Small intestine (tissue), 7 donors: ENCODE data around the gene LZTS2. TPM values are rescaled to one million over a fixed set of nuclear protein-coding genes. Genes with fewer than 3 reads are reported as not detected.

Source experiments
- DNase-seq, 2 donors: peaks; one replicate each; pipeline versions ENCODE4 v3.0.0 to v3.0.0-alpha.2; 2013
- FAIRE-seq: peaks from 2 replicates; lab custom pipeline; 2012; peaks lifted over from hg19 to GRCh38; lab: Jason Lieb, UNC
- H3K27ac ChIP-seq, 3 donors: one replicate each; pipeline ENCODE4 v1.5.1; 2013; ENCODE audit warnings: low read length in 2 of 3, mild to moderate bottlenecking in 2 of 3, control low read depth in 1 of 3, inconsistent platforms in 1 of 3, low read depth in 1 of 3, moderate library complexity in 1 of 3
- H3K27me3 ChIP-seq, 3 donors: one replicate each; pipeline ENCODE4 v1.6.1; 2013; ENCODE audit warnings: low read length in 3 of 3, inconsistent platforms in 1 of 3; ENCODE audit not compliant: control insufficient read depth in 3 of 3, insufficient read depth in 3 of 3
- H3K36me3 ChIP-seq, 3 donors: one replicate each; pipeline ENCODE4 v1.6.1; 2013; ENCODE audit warnings: low read length in 3 of 3, inconsistent platforms in 1 of 3, low read depth in 1 of 3, mild to moderate bottlenecking in 1 of 3, moderate library complexity in 1 of 3; ENCODE audit not compliant: control insufficient read depth in 3 of 3, insufficient read depth in 2 of 3
- H3K4me1 ChIP-seq, 3 donors: one replicate each; pipeline ENCODE4 v1.6.1; 2013; ENCODE audit warnings: low read length in 2 of 3, inconsistent platforms in 1 of 3, low read depth in 1 of 3, mild to moderate bottlenecking in 1 of 3, moderate library complexity in 1 of 3; ENCODE audit not compliant: control insufficient read depth in 3 of 3, insufficient read depth in 2 of 3
- H3K4me3 ChIP-seq, 3 donors: one replicate each; pipeline ENCODE4 v1.5.1; 2013; ENCODE audit warnings: low read length in 3 of 3, control low read depth in 1 of 3, inconsistent platforms in 1 of 3, low read depth in 1 of 3, mild to moderate bottlenecking in 1 of 3, moderate library complexity in 1 of 3
- H3K9me3 ChIP-seq, 2 donors: one replicate each; pipeline ENCODE4 v1.6.1; 2013; ENCODE audit warnings: low read depth in 1 of 2, low read length in 1 of 2; ENCODE audit not compliant: control insufficient read depth in 2 of 2, insufficient read depth in 1 of 2
- WGBS, 3 donors: extraction: QIAGEN DNeasy Blood & Tissue Kit; methylation state at CpG; one replicate each; pipeline ENCODE4 v1.1.7; 2013; 5-methylcytosine and 5-hydroxymethylcytosine counted together
- polyA plus RNA-seq, 4 donors: library from polyadenylated mRNA; stranded (reverse) in 3 of 4; unstranded in 1 of 4; fragments of 200-250 nt in 3 of 4; fragments of 120-200 nt in 1 of 4; gene quantifications; one replicate each; pipeline versions ENCODE4 v1.2.1 to v1.2.3, GENCODE V29; 2013
- donor health status: healthy with polysubstance abuse.
- donor health status: control.
- donor health status: control.
- donor health status: Bipolar disorder and iron deficiency.
- donor health status: healthy.

The LZTS2 gene
- polyA plus RNA-seq, 4 donors: 13.6 to 59.6 (median 29.0) TPM

DNA sequence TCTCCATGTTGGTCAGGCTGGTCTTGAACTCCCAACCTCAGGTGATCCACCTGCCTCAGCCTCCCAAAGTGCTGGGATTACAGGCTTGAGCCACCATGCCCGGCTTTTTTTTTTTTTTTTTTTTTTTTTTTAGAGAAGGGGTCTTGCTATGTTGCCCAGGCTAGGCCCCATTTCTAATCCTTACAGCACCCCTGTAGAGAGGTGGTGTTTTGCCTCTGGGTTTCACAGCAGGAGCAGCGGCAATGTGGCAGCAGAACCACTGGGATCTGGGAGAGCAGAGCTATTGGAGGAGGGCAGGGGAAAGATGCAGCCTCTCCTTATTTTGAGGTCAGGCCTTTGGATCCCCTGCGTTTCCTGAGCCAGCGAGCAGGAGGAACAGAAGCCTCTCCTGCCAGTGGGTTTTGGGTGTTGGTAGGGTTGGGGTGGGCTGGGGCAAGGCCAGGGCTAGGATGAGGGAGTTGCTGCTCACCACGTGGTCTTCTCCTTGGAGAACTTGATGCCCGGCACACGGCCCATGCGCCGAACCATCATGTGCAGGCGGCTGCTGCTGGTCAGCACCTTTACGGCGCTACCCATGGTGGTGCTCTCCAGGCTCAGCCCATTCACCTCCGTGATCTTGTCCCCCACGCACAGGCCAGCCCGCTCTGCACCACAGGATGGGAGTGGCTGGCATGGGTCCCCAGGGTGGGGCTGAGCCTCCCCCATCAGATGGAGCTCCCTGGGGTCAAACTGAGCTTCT, 23.5 kb downstream of the LZTS2 start:
- DNase-seq (no peak), FAIRE-seq (no peak)
- Histone ChIP-seq H3K4me3 (no peak overlapping the region), H3K27me3 (no peaks in the 10 kb centered on the region), H3K4me1 (peaks cover 0 to 20% (median 0%) of the 10 kb centered on the region in 3 donors), H3K9me3 (no peaks in the 10 kb centered on the region), H3K36me3 (peaks cover 0 to 63% (median 0%) of the 10 kb centered on the region in 3 donors), H3K27ac (no peak overlapping the region)
- 91 to 94% (median 92%) methylated on average over 15 of the region's 15 CpGs for WGBS, 3 donors

DNA sequence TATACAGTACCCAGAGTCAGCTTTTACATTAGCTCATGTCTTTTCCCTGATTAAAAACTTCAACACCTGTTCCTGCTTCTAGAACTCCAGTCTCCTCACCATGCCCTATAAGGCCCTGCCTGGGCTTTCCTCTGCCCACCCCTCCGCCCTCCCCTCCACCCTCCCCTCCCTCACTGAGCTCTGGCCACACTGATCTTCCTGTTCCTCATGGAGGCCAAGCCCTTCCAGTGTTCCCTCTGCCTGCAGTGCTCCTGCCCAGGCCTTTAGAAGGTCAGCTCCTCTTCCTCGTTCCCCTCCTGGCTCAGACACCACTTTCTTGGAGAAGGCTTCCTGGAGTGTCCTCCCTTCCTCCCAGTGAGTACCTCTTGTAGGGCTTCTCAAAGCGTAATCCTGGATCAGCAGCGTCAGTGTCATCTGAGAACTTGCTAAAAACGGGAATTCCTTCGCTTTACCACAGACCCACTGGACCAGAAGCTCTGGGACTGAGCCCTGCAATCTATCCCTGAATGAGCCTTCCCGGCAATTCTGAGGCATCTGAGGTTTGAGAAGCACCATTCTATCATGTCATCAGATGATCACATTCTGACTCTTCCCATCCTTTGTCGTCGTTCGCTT, 27.6 kb downstream of the LZTS2 start:
- FAIRE-seq (no peak), DNase-seq (no peak)
- peak overlapping the region in 1 of 3 donors; percentile 60 for H3K27ac ChIP-seq
- no peaks in the 10 kb centered on the region for H3K27me3 ChIP-seq
- H3K9me3 ChIP-seq: no peaks in the 10 kb centered on the region
- peaks cover 0 to 29% (median 0%) of the 10 kb centered on the region in 3 donors for H3K4me1 ChIP-seq
- H3K36me3 ChIP-seq: peaks cover 0 to 45% (median 0%) of the 10 kb centered on the region in 3 donors
- H3K4me3 ChIP-seq: no peak overlapping the region
- 72 to 87% (median 80%) methylated on average over 10 of the region's 10 CpGs for WGBS, 3 donors

DNA sequence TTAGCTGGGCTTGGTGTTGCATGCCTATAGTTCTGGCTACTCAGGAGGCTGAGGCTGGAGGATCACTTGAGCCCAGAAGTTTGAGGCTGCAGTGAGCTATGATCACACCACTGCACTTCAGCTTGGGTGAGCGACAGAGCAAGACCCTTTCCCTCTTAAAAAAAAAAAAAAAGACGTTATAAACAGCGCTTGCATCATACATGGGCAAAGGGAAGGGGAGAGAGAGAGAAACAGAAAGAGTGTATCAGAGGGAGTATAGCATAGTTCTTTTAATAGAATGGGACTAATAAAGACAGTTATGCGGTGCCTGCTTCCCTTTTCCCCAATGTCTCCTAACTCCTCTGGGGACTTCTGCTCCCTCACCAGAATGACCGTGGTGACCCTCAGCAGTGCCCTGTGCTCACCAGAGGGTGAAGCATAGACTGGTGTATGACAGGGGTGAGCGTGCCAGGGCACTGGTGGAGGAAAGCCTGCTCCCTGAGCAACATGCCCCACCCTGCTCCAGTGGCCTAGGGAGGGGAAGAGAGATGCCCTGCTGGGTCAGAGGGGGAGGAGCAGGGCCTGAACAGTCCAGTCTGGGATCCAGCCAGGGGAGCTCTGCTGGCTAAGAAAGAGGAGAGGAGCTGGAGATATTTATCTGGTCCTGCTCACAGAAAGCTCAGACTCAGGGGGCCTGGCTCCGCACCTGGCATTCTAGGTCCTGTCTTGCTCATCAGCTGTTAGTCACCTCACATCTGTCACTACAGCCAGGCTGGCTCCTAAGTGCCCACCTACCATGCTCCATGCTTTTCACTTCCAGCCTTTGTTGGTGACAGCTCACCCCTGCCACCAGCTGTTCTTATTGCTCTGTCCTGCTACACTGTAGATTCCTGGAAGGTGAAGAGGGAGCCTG, 29.1 kb downstream of the LZTS2 start:
- DNase-seq (peak in 1 of 2 donors; percentile 56), FAIRE-seq (no peak)
- Histone ChIP-seq H3K27me3 (no peaks in the 10 kb centered on the region), H3K4me3 (peak overlapping the region in 1 of 3 donors; percentile 94), H3K27ac (peak overlapping the region in 1 of 3 donors; percentile 100), H3K9me3 (no peaks in the 10 kb centered on the region), H3K36me3 (peaks cover 0 to 35% (median 0%) of the 10 kb centered on the region in 3 donors), H3K4me1 (peaks cover 0 to 32% (median 5%) of the 10 kb centered on the region in 3 donors)
- WGBS, 3 donors: 69 to 78% (median 72%) methylated on average over 7 of the region's 7 CpGs

DNA sequence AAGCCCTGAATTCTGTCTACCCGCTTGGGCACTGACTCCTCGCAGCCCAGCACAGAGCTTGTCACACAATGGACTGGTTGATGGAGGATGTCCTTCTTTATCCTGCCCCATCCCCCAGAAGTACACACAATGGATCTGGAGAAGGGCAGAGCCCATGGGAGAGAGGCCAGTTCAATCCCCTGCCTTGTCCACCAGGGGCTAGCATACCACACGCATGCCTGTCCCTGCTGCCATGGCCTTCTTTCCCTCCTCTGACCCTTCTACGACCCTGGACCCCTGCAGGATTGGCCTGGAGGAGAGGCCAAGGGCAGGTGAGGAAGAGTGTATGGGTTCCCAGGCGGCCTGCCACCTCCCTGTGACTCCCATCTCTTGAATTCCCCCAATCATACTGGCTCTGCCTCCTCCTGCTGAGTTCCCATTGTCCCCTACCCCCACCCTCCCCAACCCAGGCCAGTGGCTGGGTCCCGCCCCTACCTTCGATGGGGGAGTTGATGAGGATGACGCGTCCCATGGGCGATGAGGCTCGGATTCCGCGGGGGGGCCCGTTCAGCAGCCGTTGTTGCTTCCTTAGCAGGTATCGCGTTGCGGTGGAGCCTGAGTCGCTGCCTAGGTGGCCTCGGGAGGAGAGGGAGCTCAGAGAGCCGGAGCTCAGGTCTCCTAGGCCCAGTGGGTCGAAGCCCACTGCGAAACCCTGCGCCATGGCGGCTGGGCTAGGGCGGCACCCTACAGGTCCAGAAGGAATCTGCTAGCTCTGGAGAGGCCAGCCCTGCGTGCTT, 30.1 kb downstream of the LZTS2 start:
- peaks cover 0 to 37% (median 5%) of the 10 kb centered on the region in 3 donors for H3K4me1 ChIP-seq
- DNase-seq (no peak), FAIRE-seq (no peak)
- H3K27ac ChIP-seq: peak overlapping the region in 1 of 3 donors; percentile 100
- H3K27me3 ChIP-seq: no peaks in the 10 kb centered on the region
- H3K36me3 ChIP-seq: peaks cover 0 to 28% (median 0%) of the 10 kb centered on the region in 3 donors
- WGBS, 3 donors: 72 to 80% (median 79%) methylated on average over 27 of the region's 27 CpGs
- no peaks in the 10 kb centered on the region for H3K9me3 ChIP-seq
- H3K4me3 ChIP-seq: peak overlapping the region in 1 of 3 donors; percentile 94

DNA sequence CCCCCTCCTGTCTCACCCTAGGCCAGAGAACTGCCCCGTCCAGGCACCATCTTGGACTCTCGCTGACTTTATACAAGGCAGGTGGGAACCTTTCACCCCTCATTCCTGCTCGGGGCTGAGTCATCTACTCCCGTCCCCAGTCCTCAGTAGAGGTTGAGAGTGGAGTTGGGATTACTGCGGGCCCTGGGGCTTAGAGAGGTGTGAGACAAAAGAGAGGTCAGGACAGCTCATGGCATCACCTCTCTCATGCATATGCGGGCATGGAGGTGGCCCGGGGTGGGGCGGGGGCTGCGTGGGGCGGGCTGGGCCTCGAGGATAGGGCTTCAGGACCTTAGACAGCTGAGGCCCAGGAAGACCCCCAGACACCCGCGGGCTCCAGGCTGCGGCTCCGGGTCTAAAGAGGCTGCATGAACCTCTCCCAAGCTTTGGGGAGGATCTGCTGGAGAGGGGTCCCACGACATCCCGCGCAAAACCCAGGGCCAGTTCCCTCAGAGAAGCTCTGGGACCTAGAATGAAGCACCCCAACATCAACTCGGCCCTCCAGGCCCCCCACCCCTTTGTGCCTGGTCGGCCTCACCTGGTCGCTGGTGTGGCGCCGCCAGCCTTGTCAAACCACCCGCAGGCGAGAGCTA, 31.0 kb downstream of the LZTS2 start:
- peak in 1 of 2 donors; percentile 51 for DNase-seq
- 3 to 9% (median 8%) methylated on average over 23 to 25 of the region's 25 CpGs for WGBS, 3 donors
- peak overlapping the region in 1 of 3 donors; percentile 100 for H3K27ac ChIP-seq

DNA sequence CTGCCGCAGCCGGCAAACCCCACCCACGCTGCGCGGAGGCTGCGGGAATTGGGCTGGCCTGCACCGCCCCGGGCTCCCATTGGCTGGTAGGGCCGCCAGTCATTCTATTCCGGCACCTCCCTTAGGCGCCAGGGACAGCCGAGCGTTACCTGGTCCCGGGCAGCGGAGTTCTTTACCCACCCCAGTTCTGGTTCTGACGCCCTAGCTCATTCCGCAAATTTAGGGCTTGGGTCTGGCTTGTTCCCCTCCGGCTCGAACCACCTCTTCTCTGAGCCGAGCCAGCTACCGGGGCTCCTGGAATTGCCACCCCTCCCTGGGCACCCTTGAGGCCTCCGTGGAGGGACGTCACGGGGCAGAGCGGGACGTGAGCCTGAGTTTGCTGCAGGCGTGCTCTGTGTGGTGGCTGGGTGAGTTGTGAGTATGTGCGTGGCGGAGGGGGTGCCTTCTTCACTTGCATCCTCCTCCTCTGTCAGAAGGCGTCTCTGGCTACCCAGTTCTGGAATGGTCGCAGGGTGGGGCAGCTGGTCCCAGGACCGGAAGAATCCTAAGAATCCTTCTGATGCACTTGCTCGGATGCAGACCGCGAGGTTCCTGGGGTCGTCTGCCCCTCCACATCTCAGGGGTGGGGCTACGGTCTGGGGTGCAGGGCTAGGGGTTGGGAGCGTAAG, 31.7 kb downstream of the LZTS2 start, which contains the start of the genes PDZD7 and SFXN3:
Gene PDZD7 (minus strand): TSS at position 2 of the 668 bp plus-strand sequence. CDS start 910 bp downstream, outside the sequence.
Gene SFXN3 (plus strand): TSS at position 107 of the 668 bp plus-strand sequence. CDS start 3,461 bp downstream, outside the sequence.
- H3K27ac ChIP-seq: peak within 1 kb of the TSS; percentile 96 to 100 (median 100)
- peaks cover 0 to 52% (median 5%) of the 10 kb centered on the region in 3 donors for H3K4me1 ChIP-seq
- peak within 1 kb of the TSS; percentile 50 to 94 (median 93) for H3K4me3 ChIP-seq
- DNase-seq (peak; percentile 95 to 97), FAIRE-seq (no peak)
- 0% methylated on average over 38 of the region's 38 CpGs for WGBS, 3 donors
- no peaks in the 10 kb centered on the region for H3K27me3 ChIP-seq
- H3K36me3 ChIP-seq: peaks cover 0 to 40% (median 9%) of the 10 kb centered on the region in 3 donors
- H3K9me3 ChIP-seq: no peaks in the 10 kb centered on the region

More for the DNA sequence above, 31.0 kb downstream of the LZTS2 start:
- Histone ChIP-seq H3K27me3 (no peaks in the 10 kb centered on the region), H3K4me3 (peak overlapping the region; percentile 50 to 94 (median 93)), H3K4me1 (peaks cover 0 to 46% (median 5%) of the 10 kb centered on the region in 3 donors), H3K36me3 (peaks cover 0 to 36% (median 3%) of the 10 kb centered on the region in 3 donors), H3K9me3 (no peaks in the 10 kb centered on the region)
- FAIRE-seq: no peak
